GM12878 (cell line): ENCODE results near the gene FBRSL1. TPM values are rescaled to one million over a fixed set of nuclear protein-coding genes. Genes with fewer than 3 reads are reported as not detected.

Source experiments
- ATAC-seq: fragments of 200-7000 bp; cut with Tn5 transposase; 3 replicates; pipeline ENCODE4 v1.9.1; 2020; ENCODE audit warnings: mild to moderate bottlenecking, moderate library complexity
- BruUV-seq: library from RNA; stranded (reverse); fragments of 400-500 nt; replicated peaks from 2 replicates; lab custom pipeline; 2021; lab: Mats Ljungman, UMichigan
- CTCF ChIA-PET: fragments of 300-600 bp; sonication (Branson Sonifier 250); formaldehyde crosslinking; extraction: SDS; loops from one replicate; lab custom pipeline; 2021; ENCODE audit warnings: inconsistent platforms; lab: Yijun Ruan, JAX
- POLR2A ChIA-PET: fragments of 350-600 bp; formaldehyde crosslinking; extraction: SDS; loops from one replicate; lab custom pipeline; 2021; ENCODE audit warnings: inconsistent platforms; lab: Charles Lee
- RAD21 ChIA-PET: fragments of 300-600 bp; sonication (Branson Sonifier 250); formaldehyde crosslinking; loops from one replicate; lab custom pipeline; 2023; ENCODE audit warnings: antibody characterized with exemption; ENCODE audit not compliant: unreplicated experiment; lab: Charles Lee
- SMC1A ChIA-PET: fragments of 300-600 bp; sonication (Branson Sonifier 250); formaldehyde crosslinking; loops from one replicate; lab custom pipeline; 2023; ENCODE audit not compliant: unreplicated experiment, uncharacterized antibody; lab: Charles Lee
- DNase-seq: peaks from one replicate; pipeline ENCODE4 v3.0.0-alpha.2; 2011; ENCODE audit warnings: low read depth, low spot score
- FAIRE-seq: peaks from 3 replicates; lab custom pipeline; 2011; peaks lifted over from hg19 to GRCh38; lab: Jason Lieb, UNC
- H2AFZ ChIP-seq: 2 replicates; pipeline ENCODE4 v1.6.0; 2011; ENCODE audit warnings: low read depth, low read length, control low read depth; ENCODE audit not compliant: control insufficient read depth
- H3K27ac ChIP-seq: 2 replicates; pipeline ENCODE4 v1.5.1; 2011; ENCODE audit warnings: control low read depth; ENCODE audit not compliant: control insufficient read depth, insufficient read depth
- H3K27me3 ChIP-seq, 2 experiments: replicated peaks in 1 of 2; 2 replicates each; pipeline versions ENCODE4 v1.6.0 to v1.6.1; 2011; ENCODE audit warnings: low read length in 1 of 2; ENCODE audit not compliant: control insufficient read depth in 2 of 2, insufficient read depth in 2 of 2
- H3K36me3 ChIP-seq, 2 experiments: 2 replicates each; pipeline ENCODE4 v1.5.1; 2011; ENCODE audit warnings: low read length in 1 of 2; ENCODE audit not compliant: control insufficient read depth in 2 of 2, insufficient read depth in 2 of 2
- H3K4me1 ChIP-seq: 2 replicates; pipeline ENCODE4 v1.6.1; 2011; ENCODE audit warnings: mild to moderate bottlenecking, low read length, moderate library complexity, mixed read lengths; ENCODE audit not compliant: control insufficient read depth, insufficient read depth
- H3K4me2 ChIP-seq: 2 replicates; pipeline ENCODE4 v1.6.0; 2011; ENCODE audit warnings: control low read depth; ENCODE audit not compliant: control insufficient read depth, insufficient read depth
- H3K4me3 ChIP-seq: fragments of 200-600 bp; sonication (generic); 2 replicates; pipeline ENCODE4 v1.5.1; 2016
- H3K79me2 ChIP-seq: 2 replicates; pipeline ENCODE4 v1.6.0; 2011; ENCODE audit warnings: low read length; ENCODE audit not compliant: control insufficient read depth, insufficient read depth
- H3K9ac ChIP-seq: 2 replicates; pipeline ENCODE4 v1.8.0; 2011; ENCODE audit warnings: low read length, control low read depth, mixed read lengths; ENCODE audit not compliant: control insufficient read depth, insufficient read depth
- H3K9me3 ChIP-seq: replicated peaks from 3 replicates; pipeline ENCODE4 v1.5.1; 2011; ENCODE audit warnings: mild to moderate bottlenecking, low read length; ENCODE audit not compliant: control insufficient read depth, insufficient read depth
- H4K20me1 ChIP-seq: 2 replicates; pipeline ENCODE4 v1.6.0; 2011; ENCODE audit not compliant: control insufficient read depth, insufficient read depth
- BHLHE40 ChIP-seq, 2 experiments: fragments of 450-650 bp in 1 of 2; IDR thresholded peaks; 2 replicates each; pipeline ENCODE4 v1.6.1; 2011 to 2017; ENCODE audit warnings: low read depth in 2 of 2, borderline replicate concordance in 1 of 2, improper control_type of control experiment in 1 of 2, low read length in 1 of 2, mild to moderate bottlenecking in 1 of 2
- BMI1 ChIP-seq: fragments of 450-650 bp; IDR thresholded peaks from 2 replicates; pipeline ENCODE4 v1.6.1; 2016; ENCODE audit warnings: mild to moderate bottlenecking, moderate library complexity, borderline replicate concordance
- EP300 ChIP-seq, 2 experiments: fragments of 150-350 bp in 1 of 2; IDR thresholded peaks; 2 replicates each; pipeline ENCODE4 v1.6.1; 2011 to 2012; ENCODE audit warnings: low read depth in 2 of 2, low read length in 2 of 2, borderline replicate concordance in 1 of 2, improper control_type of control experiment in 1 of 2, inconsistent platforms in 1 of 2; ENCODE audit not compliant: control insufficient read depth in 1 of 2
- FOS ChIP-seq: IDR thresholded peaks from 3 replicates; pipeline ENCODE4 v1.6.1; 2011; ENCODE audit warnings: borderline replicate concordance; ENCODE audit not compliant: insufficient read length; ENCODE audit errors: extremely low read depth
- HDAC2 ChIP-seq: fragments of 200-600 bp; sonication (generic); IDR thresholded peaks from 2 replicates; pipeline ENCODE4 v1.6.1; 2017
- JUNB ChIP-seq: IDR thresholded peaks from 2 replicates; pipeline ENCODE4 v1.6.1; 2016; ENCODE audit warnings: antibody characterized with exemption, mild to moderate bottlenecking
- KDM1A ChIP-seq: fragments of 200-600 bp; sonication (generic); IDR thresholded peaks from 2 replicates; pipeline ENCODE4 v1.6.1; 2016; ENCODE audit warnings: borderline replicate concordance
- NR2C1 ChIP-seq: fragments of 450-650 bp; IDR thresholded peaks from 2 replicates; pipeline ENCODE4 v1.6.1; 2017; ENCODE audit warnings: antibody characterized with exemption, mild to moderate bottlenecking, moderate library complexity
- RUNX3 ChIP-seq: IDR thresholded peaks from 2 replicates; pipeline ENCODE4 v1.6.1; 2012; ENCODE audit warnings: low read length, inconsistent platforms
- SMC3 ChIP-seq: IDR thresholded peaks from 2 replicates; pipeline ENCODE4 v1.6.1; 2011; ENCODE audit warnings: low read length, improper control_type of control experiment, borderline replicate concordance
- SP1 ChIP-seq: IDR thresholded peaks from one replicate; pipeline ENCODE4 v1.6.1; 2011; ENCODE audit warnings: low read depth, low read length
- TAF1 ChIP-seq: IDR thresholded peaks from 2 replicates; pipeline ENCODE4 v1.6.1; 2011; ENCODE audit warnings: mild to moderate bottlenecking, low read depth, low read length, borderline replicate concordance
- TCF12 ChIP-seq: IDR thresholded peaks from 2 replicates; pipeline ENCODE4 v1.6.1; 2011; ENCODE audit warnings: low read depth, mild to moderate bottlenecking, low read length
- TCF3 ChIP-seq: IDR thresholded peaks from 2 replicates; pipeline ENCODE4 v1.6.1; 2012; ENCODE audit warnings: low read depth, mild to moderate bottlenecking, low read length, borderline replicate concordance; ENCODE audit not compliant: insufficient read depth
- ZSCAN29 ChIP-seq: fragments of 450-650 bp; IDR thresholded peaks from 2 replicates; pipeline ENCODE4 v1.6.1; 2017; ENCODE audit warnings: mild to moderate bottlenecking, moderate library complexity
- WGBS: methylation state at CpG from one replicate; pipeline ENCODE4 v1.1.6; 2016; ENCODE audit warnings: low lambda C conversion rate; ENCODE audit not compliant: insufficient replicate concordance, insufficient coverage; ENCODE audit errors: missing lambda C conversion rate; 5-methylcytosine and 5-hydroxymethylcytosine counted together
- in situ Hi-C: fragments of 300-500 bp; cut with MboI; formaldehyde crosslinking; loops from 9 replicates; pipeline ENCODE4 v1.14.3; 2018; ENCODE audit warnings: mixed read lengths
- intact Hi-C: fragments of 100-400 bp; cut with micrococcal nuclease; formaldehyde crosslinking; loops from one replicate; pipeline ENCODE4 v1.14.2; 2022; ENCODE audit not compliant: unreplicated experiment
- polyA plus RNA-seq, 11 experiments: library from polyadenylated mRNA; depleted of rRNA in 4 of 11; unstranded in 6 of 11; stranded (reverse) in 5 of 11; fragments of >200 nt; fragmentation: Nextera tagmentation in 4 of 11; fragmentation: Illumina TruSeq in 1 of 11; extraction: Ambion mirVana in 4 of 11; extraction: Trizol in 1 of 11; gene quantifications; 1 replicate in 1 of 11; 2 replicates in 10 of 11; pipeline versions ENCODE4 v1.2.1 to v1.2.3, GENCODE V29; 2011 to 2016; ENCODE audit warnings: inconsistent platforms in 2 of 11, missing spikeins in 2 of 11, low read depth in 1 of 11
- total RNA-seq, 4 experiments: library from RNA; depleted of rRNA in 3 of 4; stranded (reverse); fragments of >200 nt in 3 of 4; fragmentation: Illumina TruSeq in 1 of 4; extraction: Trizol in 1 of 4; gene quantifications; 2 replicates each; pipeline versions ENCODE4 v1.2.1 to v1.2.3, GENCODE V29; 2013 to 2021
- TF ChIP-seq, protein P1 (sequence below): IDR thresholded peaks from 2 replicates; pipeline ENCODE4 v1.6.1; 2012; ENCODE audit warnings: mild to moderate bottlenecking, low read depth, low read length

Gene FBRSL1
- total and polyA plus RNA-seq, 10 of the 15 experiments (the other 5 are each of a cell fraction or from before 2014, with no cell fraction given), result 0.19 to 55.1 (median 4.1) TPM

DNA sequence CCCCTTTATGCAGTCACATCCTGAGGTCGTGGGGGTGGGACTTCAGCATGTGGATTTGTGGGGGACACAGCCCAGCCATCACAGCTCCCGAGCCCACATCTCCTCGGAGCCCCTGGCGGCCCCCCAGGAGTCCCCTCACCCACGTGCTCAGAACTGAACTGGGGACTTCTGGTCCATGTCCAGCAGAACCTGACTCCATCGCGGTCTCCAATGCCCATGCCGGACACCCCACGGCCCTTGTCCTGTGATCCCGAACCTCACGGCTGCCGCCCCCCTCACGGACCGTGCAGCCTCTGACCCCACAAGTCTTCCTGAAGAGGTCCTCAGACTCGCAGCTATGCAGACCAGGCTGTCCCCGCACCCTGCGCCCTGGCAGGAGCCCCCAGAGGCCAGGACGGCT, 13.5 kb upstream of the FBRSL1 start (continued):
- TF ChIP-seq, protein P1, sequence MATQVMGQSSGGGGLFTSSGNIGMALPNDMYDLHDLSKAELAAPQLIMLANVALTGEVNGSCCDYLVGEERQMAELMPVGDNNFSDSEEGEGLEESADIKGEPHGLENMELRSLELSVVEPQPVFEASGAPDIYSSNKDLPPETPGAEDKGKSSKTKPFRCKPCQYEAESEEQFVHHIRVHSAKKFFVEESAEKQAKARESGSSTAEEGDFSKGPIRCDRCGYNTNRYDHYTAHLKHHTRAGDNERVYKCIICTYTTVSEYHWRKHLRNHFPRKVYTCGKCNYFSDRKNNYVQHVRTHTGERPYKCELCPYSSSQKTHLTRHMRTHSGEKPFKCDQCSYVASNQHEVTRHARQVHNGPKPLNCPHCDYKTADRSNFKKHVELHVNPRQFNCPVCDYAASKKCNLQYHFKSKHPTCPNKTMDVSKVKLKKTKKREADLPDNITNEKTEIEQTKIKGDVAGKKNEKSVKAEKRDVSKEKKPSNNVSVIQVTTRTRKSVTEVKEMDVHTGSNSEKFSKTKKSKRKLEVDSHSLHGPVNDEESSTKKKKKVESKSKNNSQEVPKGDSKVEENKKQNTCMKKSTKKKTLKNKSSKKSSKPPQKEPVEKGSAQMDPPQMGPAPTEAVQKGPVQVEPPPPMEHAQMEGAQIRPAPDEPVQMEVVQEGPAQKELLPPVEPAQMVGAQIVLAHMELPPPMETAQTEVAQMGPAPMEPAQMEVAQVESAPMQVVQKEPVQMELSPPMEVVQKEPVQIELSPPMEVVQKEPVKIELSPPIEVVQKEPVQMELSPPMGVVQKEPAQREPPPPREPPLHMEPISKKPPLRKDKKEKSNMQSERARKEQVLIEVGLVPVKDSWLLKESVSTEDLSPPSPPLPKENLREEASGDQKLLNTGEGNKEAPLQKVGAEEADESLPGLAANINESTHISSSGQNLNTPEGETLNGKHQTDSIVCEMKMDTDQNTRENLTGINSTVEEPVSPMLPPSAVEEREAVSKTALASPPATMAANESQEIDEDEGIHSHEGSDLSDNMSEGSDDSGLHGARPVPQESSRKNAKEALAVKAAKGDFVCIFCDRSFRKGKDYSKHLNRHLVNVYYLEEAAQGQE, result no peak
- TF ChIP-seq KDM1A (no peak), SMC3 (no peak), TAF1 (no peak), JUNB (no peak), EP300 (IDR thresholded peaks at IDR 0.05; ENCODE audit: borderline replicate concordance in 1 of 2, control insufficient read depth in 1 of 2, low read depth in 2 of 2, low read length in 2 of 2) (no peak), ZSCAN29 (no peak), BMI1 (no peak), SP1 (no peak)
- TF ChIP-seq, all 136 proteins: peak for 0

GRCh38 chr12:132477017-132477702, 12.8 kb upstream of the FBRSL1 start:
- Histone ChIP-seq H3K36me3 (no peaks in the 10 kb centered on the region), H3K79me2 (no peaks in the 10 kb centered on the region), H3K9me3 (no peaks in the 10 kb centered on the region), H3K4me2 (peak overlapping the region; percentile 25; the same call in 1 of the 2 replicates), H3K27me3 (no peaks in the 10 kb centered on the region), H3K27ac (no peak overlapping the region), H3K4me1 (peaks cover 10% of the 10 kb centered on the region), H2AFZ (no peak overlapping the region), H3K9ac (no peak overlapping the region), H4K20me1 (no peaks in the 10 kb centered on the region), H3K4me3 (no peak overlapping the region)
- no peak for DNase-seq
- intact Hi-C loops, result no loop called here
- 10% methylated on average over 12 of the region's 14 CpGs for WGBS
- FAIRE-seq, result no peak
- POLR2A ChIA-PET, result no interaction called here
- SMC1A ChIA-PET, result interaction anchor here (1.4 kb wide), 1 partner anchor 46 kb away, joined by 4 read pairs; no protein-coding TSS in a partner anchor
- peak; percentile 56 for ATAC-seq
- TF ChIP-seq RUNX3 (peak; percentile 38), NR2C1 (no peak), BHLHE40 (IDR thresholded peaks at IDR 0.05; ENCODE audit: borderline replicate concordance in 1 of 2, low read depth in 2 of 2, low read length in 1 of 2) (no peak), HDAC2 (no peak), TCF12 (peak; percentile 48; the same call in 1 of the 2 replicates), TCF3 (0 out of 2 replicates have a peak, but pooled peaks have one; percentile 19), FOS (no peak)
- in situ Hi-C loops, result no loop called here
- RAD21 ChIA-PET, result no interaction called here
- CTCF ChIA-PET, result interaction anchor here (0.8 kb wide), 1 partner anchor 46 kb away, joined by 3 read pairs; no protein-coding TSS in a partner anchor
- no TSS peak for BruUV-seq
